ENCODE data around the gene ZBTB20.

ZBTB20 gene

DNA sequence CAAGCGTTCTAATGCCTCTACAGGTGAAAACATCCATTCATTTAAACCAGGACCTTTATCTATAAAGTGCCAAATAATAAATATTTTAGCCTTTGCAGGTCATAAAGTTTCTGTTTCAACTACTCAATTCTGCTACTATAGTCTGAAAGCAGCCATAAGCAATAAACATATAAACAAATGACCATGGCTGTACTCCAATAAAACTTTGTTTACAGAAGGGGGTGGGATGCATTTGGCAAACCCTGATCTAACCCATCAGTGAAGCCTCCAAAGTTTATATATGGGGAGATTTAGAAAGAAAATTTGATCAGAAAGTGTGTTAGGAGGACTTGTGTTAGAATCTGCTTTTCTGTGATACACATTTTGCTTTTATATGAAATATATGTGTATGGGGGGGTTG lies 161.3 kb downstream of the ZBTB20 start:
- Histone ChIP-seq H4K20me1 (ENCODE audit: insufficient read depth, low read length) (no peaks in the 10 kb centered on the region), H3K4me3 (ENCODE audit: low read length) (no peak overlapping the region), H3K36me3 (replicated peaks; ENCODE audit: insufficient read depth, low read length) (no peaks in the 10 kb centered on the region), H3K79me2 (ENCODE audit: low read length) (no peaks in the 10 kb centered on the region), H3K4me2 (ENCODE audit: low read depth, low read length) (no peak overlapping the region), H3K27me3 (replicated peaks; ENCODE audit: insufficient read depth, low read length) (no peaks in the 10 kb centered on the region), H3K27ac (ENCODE audit: low read length) (no peak overlapping the region), H2AFZ (ENCODE audit: low read length) (no peak overlapping the region), H3K9me3 (replicated peaks; ENCODE audit: insufficient read depth, low read length) (no peaks in the 10 kb centered on the region), H3K9me2 (replicated peaks; ENCODE audit: insufficient read depth, low read length) (no peaks in the 10 kb centered on the region), H3K9ac (ENCODE audit: low read length) (no peak overlapping the region), H3K4me1 (ENCODE audit: low read length) (no peaks in the 10 kb centered on the region), H3F3A (ENCODE audit: insufficient read depth, low read length) (no peaks in the 10 kb centered on the region)
- no peak for DNase-seq
- TF ChIP-seq EZH2 (optimal IDR thresholded peaks at IDR 0.05; ENCODE audit: low read depth, low read length) (no peak), EZH2phosphoT487 (IDR thresholded peaks at IDR 0.05; ENCODE audit: low read length) (no peak)
- TF ChIP-seq, protein P1, sequence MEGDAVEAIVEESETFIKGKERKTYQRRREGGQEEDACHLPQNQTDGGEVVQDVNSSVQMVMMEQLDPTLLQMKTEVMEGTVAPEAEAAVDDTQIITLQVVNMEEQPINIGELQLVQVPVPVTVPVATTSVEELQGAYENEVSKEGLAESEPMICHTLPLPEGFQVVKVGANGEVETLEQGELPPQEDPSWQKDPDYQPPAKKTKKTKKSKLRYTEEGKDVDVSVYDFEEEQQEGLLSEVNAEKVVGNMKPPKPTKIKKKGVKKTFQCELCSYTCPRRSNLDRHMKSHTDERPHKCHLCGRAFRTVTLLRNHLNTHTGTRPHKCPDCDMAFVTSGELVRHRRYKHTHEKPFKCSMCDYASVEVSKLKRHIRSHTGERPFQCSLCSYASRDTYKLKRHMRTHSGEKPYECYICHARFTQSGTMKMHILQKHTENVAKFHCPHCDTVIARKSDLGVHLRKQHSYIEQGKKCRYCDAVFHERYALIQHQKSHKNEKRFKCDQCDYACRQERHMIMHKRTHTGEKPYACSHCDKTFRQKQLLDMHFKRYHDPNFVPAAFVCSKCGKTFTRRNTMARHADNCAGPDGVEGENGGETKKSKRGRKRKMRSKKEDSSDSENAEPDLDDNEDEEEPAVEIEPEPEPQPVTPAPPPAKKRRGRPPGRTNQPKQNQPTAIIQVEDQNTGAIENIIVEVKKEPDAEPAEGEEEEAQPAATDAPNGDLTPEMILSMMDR (IDR thresholded peaks at IDR 0.05; ENCODE audit: low read length): no peak

DNA sequence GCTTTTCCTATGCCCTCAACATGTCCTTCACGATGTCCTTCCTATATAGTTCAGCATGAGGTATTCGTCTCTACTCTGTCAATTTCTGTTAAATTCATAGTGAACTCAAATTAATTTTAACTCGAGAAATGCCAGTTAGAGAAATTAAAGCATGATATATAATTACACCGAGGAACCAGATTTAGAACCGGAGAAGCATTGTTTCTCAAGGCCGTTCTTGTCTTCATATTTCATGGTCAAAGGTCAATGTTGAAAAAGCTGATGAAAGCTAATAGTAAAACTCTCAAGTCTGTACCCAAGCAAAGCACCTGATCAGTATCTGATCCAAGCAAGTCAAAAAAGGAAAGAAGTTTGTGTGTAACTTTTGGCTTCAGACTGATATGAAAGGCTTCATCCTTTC lies 163.8 kb downstream of the ZBTB20 start:
- H3K36me3 ChIP-seq (replicated peaks; ENCODE audit: insufficient read depth, low read length): no peaks in the 10 kb centered on the region
- H4K20me1 ChIP-seq (ENCODE audit: insufficient read depth, low read length): no peaks in the 10 kb centered on the region
- H3K9me2 ChIP-seq (replicated peaks; ENCODE audit: insufficient read depth, low read length): no peaks in the 10 kb centered on the region
- no peaks in the 10 kb centered on the region for H3K27me3 ChIP-seq (replicated peaks; ENCODE audit: insufficient read depth, low read length)
- H3K9ac ChIP-seq (ENCODE audit: low read length): no peak overlapping the region
- H3F3A ChIP-seq (ENCODE audit: insufficient read depth, low read length): no peaks in the 10 kb centered on the region
- H3K9me3 ChIP-seq (replicated peaks; ENCODE audit: insufficient read depth, low read length): no peaks in the 10 kb centered on the region
- no peaks in the 10 kb centered on the region for H3K79me2 ChIP-seq (ENCODE audit: low read length)
- H3K4me1 ChIP-seq (ENCODE audit: low read length): no peaks in the 10 kb centered on the region
- no peak for DNase-seq
- H3K27ac ChIP-seq (ENCODE audit: low read length): no peak overlapping the region
- no peak overlapping the region for H3K4me2 ChIP-seq (ENCODE audit: low read depth, low read length)
- TF ChIP-seq EZH2phosphoT487 (IDR thresholded peaks at IDR 0.05; ENCODE audit: low read length): no peak
- TF ChIP-seq, protein P1 (IDR thresholded peaks at IDR 0.05; ENCODE audit: low read length): no peak
- TF ChIP-seq EZH2 (optimal IDR thresholded peaks at IDR 0.05; ENCODE audit: low read depth, low read length): no peak
- no peak overlapping the region for H3K4me3 ChIP-seq (ENCODE audit: low read length)
- no peak overlapping the region for H2AFZ ChIP-seq (ENCODE audit: low read length)

DNA sequence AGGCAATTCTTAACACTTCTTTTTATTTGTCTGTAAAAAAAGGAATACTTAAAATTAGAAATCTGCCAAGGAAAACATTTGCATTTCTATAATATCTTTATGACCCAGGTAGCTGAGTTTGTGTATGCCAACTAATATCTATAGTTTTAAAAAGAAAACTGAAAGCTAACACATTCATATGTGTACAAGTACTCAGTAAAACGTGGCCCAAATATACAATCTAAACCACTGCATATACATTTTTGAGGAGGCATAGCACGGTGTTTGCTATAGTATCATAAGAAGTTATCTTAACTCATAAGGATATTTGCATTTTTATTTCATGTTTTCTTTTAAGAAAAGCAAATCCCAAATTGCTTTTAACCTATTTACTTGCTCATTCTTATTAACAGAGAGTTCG lies 172.7 kb downstream of the ZBTB20 start:
- Histone ChIP-seq H3K9me3 (replicated peaks; ENCODE audit: insufficient read depth, low read length) (no peaks in the 10 kb centered on the region), H3K79me2 (ENCODE audit: low read length) (no peaks in the 10 kb centered on the region), H3K9me2 (replicated peaks; ENCODE audit: insufficient read depth, low read length) (no peaks in the 10 kb centered on the region), H3K4me1 (ENCODE audit: low read length) (no peaks in the 10 kb centered on the region), H3K27me3 (replicated peaks; ENCODE audit: insufficient read depth, low read length) (no peaks in the 10 kb centered on the region), H3K4me3 (ENCODE audit: low read length) (no peak overlapping the region), H2AFZ (ENCODE audit: low read length) (no peak overlapping the region), H3K27ac (ENCODE audit: low read length) (no peak overlapping the region), H4K20me1 (ENCODE audit: insufficient read depth, low read length) (no peaks in the 10 kb centered on the region), H3K4me2 (ENCODE audit: low read depth, low read length) (no peak overlapping the region), H3K36me3 (replicated peaks; ENCODE audit: insufficient read depth, low read length) (no peaks in the 10 kb centered on the region), H3K9ac (ENCODE audit: low read length) (no peak overlapping the region), H3F3A (ENCODE audit: insufficient read depth, low read length) (no peaks in the 10 kb centered on the region)
- TF ChIP-seq EZH2phosphoT487 (IDR thresholded peaks at IDR 0.05; ENCODE audit: low read length) (no peak), EZH2 (optimal IDR thresholded peaks at IDR 0.05; ENCODE audit: low read depth, low read length) (no peak)
- TF ChIP-seq, protein P1 (IDR thresholded peaks at IDR 0.05; ENCODE audit: low read length): no peak
- DNase-seq: no peak

All from MM.1S (cell line).